Measurements from ENCODE around the gene CRTC2. TPM values are rescaled to one million over a fixed set of nuclear protein-coding genes. Genes with fewer than 3 reads are reported as not detected.

The CRTC2 gene, protein sequence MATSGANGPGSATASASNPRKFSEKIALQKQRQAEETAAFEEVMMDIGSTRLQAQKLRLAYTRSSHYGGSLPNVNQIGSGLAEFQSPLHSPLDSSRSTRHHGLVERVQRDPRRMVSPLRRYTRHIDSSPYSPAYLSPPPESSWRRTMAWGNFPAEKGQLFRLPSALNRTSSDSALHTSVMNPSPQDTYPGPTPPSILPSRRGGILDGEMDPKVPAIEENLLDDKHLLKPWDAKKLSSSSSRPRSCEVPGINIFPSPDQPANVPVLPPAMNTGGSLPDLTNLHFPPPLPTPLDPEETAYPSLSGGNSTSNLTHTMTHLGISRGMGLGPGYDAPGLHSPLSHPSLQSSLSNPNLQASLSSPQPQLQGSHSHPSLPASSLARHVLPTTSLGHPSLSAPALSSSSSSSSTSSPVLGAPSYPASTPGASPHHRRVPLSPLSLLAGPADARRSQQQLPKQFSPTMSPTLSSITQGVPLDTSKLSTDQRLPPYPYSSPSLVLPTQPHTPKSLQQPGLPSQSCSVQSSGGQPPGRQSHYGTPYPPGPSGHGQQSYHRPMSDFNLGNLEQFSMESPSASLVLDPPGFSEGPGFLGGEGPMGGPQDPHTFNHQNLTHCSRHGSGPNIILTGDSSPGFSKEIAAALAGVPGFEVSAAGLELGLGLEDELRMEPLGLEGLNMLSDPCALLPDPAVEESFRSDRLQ
- 2.6 and 2.8 TPM in 2 replicates for total RNA-seq

DNA sequence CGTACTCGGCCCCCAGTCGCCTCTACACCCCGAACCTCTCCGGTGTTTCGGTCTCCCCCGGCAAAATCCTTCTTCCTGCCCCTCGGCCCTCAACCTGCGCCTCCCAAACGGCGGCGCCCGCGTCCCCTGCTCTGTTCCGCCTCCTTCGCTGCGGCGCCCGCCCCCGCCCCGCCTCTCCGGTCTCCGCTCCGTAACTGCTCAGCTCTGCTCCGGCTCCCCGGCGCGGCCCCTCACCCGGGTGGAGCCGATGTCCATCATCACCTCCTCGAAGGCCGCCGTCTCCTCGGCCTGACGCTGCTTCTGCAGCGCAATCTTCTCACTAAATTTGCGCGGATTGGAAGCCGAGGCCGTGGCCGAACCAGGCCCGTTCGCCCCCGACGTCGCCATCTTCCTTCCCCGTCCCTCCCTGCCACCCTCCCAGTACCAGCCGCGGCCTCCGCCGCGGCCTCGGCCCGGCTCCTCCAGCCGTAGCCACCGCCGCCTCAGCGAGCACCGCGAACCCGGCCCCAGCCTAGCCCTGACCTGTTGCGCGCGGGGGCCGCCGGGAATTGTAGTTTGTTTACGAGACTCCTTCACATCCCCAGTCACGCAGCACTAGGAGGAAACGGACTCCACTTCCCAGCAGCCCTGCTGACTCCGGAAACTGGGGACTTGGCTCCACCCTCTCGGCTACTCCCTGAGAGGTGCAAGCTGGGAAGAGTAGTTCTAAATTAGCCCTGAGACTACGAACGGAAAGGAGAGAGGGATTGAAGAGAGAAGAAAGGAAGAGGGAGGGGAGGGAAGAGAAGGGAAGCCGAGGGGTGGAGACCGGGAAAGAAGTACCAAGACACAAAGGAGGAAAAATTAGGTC, at the start of gene CRTC2:
Gene CRTC2, minus strand, starts transcription at position 502 of the 850 bp plus-strand sequence. Its CDS starts 115 bp downstream, at position 387.

DNA sequence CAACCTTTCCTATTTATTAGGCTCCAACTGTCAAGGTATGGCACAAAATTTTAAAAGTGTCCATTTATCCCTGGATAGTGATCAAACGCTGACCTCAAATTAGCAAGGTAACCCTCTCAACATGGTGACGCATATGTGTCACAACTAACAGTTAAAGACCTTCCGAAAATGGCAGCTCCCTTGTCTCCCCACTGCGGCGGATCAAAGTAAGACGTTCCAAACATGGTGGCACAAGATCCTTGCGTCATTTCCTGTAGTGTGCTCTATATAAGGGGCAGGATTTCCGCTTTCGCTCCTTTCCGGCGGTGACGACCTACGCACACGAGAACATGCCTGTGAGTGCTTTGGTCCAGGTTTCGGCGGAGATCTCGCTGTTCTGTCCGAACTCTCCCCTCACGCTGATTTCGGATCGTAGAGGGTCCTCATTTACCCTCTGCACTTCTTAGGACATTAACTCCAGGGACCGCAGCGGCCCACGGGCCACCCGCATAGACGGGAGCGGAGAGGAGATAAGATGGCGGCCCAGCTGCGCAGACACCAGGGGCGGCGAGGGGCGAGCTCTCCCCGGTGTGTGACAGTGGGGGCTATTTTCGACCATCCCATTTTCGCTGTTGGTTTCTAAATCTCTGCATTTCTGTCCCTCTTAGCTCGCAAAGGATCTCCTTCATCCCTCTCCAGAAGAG, 32.2 kb upstream of the CRTC2 start, which contains the start of gene RPS27:
Gene RPS27, plus strand, starts transcription at position 295 of the 683 bp plus-strand sequence. Its CDS starts 35 bp downstream, at position 330.

DNA sequence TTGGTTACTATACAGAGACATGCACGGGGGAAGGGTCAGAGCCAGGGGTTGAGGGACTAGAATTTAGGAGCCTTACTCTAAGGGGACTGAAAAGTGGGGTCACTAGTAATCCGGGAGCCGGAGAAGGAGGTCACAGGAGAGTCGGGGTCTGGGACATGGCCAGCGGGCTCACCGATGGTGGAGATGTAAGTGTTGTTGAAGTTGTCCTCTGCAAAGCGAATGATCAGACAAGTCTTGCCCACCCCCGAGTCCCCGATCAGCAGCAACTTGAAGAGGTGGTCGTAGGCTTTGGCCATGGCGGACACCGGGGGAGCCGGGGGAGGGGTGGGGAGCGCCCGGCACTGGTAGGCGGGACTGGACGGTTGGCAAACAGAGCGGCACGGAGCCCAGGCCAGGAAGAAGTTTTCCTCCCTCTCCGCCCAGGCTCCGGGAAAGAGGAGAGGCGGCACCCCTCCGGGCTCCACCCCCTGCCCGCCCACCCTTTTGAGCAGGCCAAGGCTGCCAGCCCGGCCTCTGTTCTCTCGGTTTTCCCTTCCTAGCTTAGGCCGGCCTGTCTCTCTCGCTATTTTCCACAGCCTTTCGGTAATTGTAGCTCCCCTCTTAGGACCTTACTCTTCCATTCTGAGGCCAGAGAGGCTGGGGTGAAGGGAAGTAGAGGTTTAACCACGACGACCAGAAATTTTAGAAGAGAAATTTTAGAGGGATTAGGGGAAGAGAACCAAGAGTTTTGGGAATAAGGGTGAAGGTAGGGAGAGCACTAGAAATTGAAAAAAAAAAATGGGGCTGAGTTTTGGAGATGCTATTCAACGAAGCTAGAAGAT, 27.7 kb upstream of the CRTC2 start, which contains the start of gene RAB13:
Gene RAB13, minus strand, starts transcription at position 399 of the 821 bp plus-strand sequence. Its CDS starts 103 bp downstream, at position 296.

DNA sequence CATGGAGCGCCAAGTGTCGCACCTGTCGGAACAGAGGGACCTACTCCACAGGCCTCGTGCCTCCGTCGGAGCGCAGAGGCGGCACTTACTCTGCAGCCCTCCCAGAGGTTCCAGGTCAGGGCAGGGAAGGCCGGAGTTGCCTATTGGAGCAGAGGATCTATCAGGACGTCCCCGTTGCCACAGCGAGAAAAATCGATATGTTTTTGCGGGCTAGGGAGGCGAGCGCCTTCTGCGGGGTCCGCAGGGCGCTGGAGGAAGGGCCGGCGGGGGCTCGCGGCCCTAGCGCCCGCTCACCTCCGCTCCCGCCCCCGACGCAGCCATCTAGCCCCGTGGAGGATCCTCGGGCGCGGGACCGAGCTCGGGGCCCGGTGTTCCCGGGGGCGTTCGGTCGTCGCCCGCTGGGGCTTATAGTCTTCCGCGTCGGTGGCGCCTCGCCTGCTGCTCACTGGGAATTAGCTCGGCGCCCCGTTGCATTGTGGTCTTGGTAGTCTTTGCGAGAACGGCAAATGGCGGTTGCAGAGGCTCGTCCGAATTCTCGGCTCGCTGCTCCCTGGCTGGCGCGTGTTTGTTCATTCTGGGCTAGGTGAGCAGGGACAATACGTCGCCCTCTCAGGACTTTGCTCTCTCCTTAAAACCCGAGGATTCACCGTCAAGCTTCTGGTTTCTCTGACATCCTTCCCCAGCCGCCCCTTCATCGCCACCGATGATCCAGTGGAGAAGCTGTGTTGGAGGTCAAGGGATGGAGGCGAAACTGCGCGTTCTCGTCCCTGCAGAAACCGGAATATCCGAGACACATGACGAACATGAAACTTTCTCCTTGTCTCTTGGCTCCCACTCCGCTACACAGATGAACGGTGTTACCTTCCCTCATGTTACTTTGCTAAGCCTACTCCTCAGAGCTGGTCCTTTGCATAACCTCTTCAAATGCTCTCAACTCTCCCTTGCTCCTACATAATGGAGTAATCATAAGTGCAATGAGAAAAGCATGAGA, 19.1 kb upstream of the CRTC2 start, which contains the start of gene JTB:
Gene JTB, minus strand, starts transcription at position 425 of the 991 bp plus-strand sequence. Its CDS starts 422 bp downstream, at position 3.

DNA sequence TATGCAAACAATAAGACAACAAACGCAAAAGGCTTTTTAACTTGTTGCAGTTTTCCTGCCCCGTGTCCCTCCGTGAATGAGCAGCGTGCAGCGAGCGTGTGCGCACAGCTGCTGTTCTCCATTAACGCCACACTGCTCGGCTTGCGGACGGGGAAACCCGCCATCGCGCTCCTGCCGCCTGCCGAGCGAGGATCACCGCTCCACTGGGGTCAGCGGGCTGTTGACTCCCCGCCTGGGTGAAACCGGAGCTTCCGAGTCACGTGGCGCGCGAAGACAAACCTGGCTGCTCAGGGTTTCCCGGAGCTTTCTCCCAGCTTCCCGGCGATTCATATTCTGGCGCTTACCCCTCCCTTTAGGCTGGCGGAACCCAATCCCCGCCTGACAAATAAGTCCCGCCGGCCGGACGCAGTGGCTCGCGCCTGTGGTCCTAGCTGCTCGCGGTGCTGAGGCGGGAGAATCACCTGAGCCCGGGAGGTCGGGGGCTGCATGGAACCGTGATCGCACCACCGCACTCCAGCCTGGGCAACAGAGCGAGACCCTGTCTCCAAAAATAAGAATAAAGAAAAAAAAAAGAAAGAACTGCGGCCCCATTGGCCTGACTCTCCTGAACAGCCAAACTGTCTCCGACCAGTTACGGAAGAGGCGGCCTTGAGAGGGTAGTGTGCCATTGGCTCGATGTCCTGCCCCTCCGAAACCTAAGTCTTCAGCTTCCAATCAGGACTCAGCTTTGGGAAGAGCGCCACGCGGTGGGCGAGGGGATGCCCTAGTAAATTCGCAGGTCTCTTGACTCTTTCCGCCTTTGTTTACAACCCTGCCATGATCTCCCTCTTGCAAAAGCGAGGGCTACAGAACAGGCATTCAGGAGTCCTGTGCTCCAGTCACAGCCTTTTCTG, 8.9 kb upstream of the CRTC2 start, which contains the start of gene CREB3L4:
Gene CREB3L4, plus strand, starts transcription at position 796 of the 893 bp plus-strand sequence. CDS start 624 bp downstream, outside the sequence.

DNA sequence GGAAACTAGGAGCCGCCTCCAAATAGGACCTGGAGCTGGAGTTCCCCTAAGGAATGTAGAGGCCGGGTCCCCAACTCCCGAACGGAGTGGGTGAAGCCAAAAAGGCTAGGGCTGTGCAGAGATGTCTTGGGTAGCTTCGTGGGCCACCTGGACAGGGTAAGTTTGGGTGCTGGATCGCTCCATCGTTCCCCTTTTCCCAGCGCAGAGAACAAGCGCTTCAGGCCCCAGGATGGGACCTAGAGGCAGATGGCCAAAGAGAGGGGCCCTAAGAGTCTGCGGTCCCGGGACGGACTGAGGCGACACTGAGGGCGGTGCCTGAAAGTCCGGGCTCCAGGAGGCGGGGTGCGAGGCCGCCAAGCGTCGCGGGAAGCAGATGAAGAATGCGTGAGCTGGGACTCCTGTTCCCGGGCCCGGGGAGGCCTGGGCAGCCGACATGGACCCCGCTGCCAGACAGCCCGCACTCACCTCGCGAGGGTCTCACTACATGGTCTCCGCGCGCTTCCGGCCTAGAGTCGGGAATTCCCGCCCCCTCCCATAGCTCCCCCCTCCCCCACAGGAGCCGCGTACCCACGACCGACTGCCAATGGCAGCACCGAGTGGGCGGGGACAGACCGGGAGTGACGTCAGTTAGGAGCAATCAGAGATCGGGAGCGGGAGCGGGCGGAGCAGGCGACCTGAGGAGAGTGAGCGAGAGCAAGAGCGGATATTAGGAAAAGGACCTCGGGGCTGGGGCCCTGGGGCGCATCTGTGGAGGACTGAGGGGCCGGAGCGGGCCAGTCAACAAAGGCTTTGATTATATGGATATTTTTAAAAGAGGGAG, 4.8 kb upstream of the CRTC2 start, which contains the start of gene SLC39A1:
Gene SLC39A1, minus strand, starts transcription at position 508 of the 820 bp plus-strand sequence. CDS start 822 bp downstream, outside the sequence.

DNA sequence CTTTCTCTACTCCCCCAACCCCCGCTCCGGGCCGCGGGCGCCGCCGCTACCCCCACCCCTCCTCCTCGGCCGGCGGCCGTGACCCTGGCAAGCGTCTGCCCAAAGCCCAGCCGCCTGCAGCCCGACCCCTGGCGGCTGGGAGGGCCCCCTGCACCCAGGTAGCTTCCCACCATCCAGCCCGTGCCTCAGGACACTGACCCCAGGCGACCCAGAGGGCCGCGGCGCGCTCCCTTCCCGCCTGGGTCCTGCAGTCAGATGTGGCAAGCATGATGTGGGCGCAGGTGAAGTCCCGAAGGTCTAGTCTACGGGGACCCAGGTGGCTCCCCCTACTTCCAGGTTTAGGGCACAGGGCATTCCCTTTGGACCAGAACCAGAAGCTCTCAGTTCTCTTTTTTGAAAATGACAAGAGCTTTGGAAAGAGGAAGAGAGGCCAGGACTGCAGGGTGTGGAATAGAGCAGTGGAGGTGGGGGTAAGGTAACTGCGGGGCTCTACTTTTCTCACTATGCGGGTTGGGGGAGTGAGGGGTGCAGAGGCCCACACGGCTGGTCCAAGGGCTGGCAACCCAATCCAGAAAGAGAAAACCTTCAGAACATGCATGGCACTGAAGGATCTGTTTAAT, 11.7 kb downstream of the CRTC2 start, which contains the start of gene DENND4B:
Gene DENND4B, minus strand, starts transcription at position 97 of the 620 bp plus-strand sequence. CDS start 2,344 bp downstream, outside the sequence.

DNA sequence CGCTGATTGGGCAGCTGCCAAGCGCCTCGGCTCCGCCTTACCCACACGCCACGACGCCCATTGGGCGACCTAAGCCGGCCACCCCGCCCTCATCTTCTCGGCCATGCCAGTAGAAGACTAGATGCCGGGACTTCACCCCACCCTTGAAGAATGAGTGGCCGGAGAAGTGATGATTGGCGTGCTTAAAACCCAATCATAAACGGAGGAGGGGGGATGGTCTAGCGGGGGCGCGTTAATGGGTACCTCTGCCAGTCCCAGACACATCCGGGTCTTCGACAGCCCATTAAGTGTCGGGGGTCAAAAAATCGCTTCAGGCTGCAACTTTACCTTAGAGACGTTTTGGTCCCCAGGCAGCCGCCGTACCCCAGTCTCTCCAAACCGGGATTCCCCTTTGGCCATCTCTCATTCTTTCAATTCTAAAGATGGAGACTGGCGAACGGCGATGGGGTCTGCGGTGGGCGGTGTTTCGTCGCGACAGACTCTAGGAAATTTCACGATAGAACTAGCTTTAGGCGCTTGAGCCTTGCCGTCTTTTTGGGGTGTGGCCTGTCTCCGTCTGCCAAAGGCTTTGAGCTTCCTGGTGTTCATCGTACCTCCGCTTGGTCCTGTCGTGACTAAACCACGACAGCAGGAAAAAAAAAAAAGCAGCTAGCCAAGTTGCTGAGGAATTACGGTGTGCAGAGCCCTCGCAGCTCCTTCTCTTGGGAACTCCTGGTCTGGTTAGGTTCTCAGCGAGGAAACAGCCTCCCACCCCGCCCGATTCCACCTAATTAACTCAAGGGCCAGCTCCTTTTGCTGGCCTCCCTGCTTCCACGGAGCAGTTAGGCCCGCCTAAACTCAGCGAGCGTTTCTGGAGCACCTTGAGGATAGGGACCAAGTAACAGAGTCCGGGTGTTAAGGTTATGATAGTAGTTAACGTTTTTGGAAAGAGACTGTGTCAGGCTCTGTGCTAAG, 35.2 kb downstream of the CRTC2 start, which contains the start of gene GATAD2B:
Gene GATAD2B, minus strand, starts transcription at position 1 of the 954 bp plus-strand sequence. CDS start 94,625 bp downstream, outside the sequence.

Other genes starting within 250 kb of the CRTC2 start
- 26.2 and 31.3 TPM in 2 replicates for gene INTS3, start 230.6 kb downstream of the CRTC2 start, total RNA-seq
- gene SLC27A3, start 183.2 kb downstream of the CRTC2 start, total RNA-seq, result 10.7 and 11.6 TPM in 2 replicates
- gene GATAD2B, start 35.6 kb downstream of the CRTC2 start, total RNA-seq, result 2.6 and 4.7 TPM in 2 replicates
- 12.4 and 13.9 TPM in 2 replicates for gene DENND4B, start 11.9 kb downstream of the CRTC2 start, total RNA-seq
- 101 and 104 TPM in 2 replicates for gene SLC39A1, start 4.9 kb upstream of the CRTC2 start, total RNA-seq
- 6.5 and 7.6 TPM in 2 replicates for gene CREB3L4, start 9.3 kb upstream of the CRTC2 start, total RNA-seq
- gene JTB, start 19.1 kb upstream of the CRTC2 start, total RNA-seq, result 97.8 and 120 TPM in 2 replicates
- gene RAB13, start 27.7 kb upstream of the CRTC2 start, total RNA-seq, result 91.4 and 101 TPM in 2 replicates
- 1,797 and 2,271 TPM in 2 replicates for gene RPS27, start 32.1 kb upstream of the CRTC2 start, total RNA-seq
- 0.12 and 0.13 TPM in 2 replicates for gene NUP210L, start 196.5 kb upstream of the CRTC2 start, total RNA-seq
- 595 and 615 TPM in 2 replicates for gene TPM3, start 233.5 kb upstream of the CRTC2 start, total RNA-seq
- not detected in 2 replicates for gene CFAP141, start 247.7 kb upstream of the CRTC2 start, total RNA-seq